Measurements from ENCODE around the gene MAPK8IP3. TPM values are rescaled to one million over a fixed set of nuclear protein-coding genes. Genes with fewer than 3 reads are reported as not detected.
A peak's percentile ranks its signal among the peaks of the same experiment; 100 is the strongest.

MAPK8IP3 gene
- total RNA-seq, 1 donor from 2014 or later: 201 TPM

- peaks cover 7% of the 10 kb centered on the region for H3K36me3 Mint-ChIP-seq (ENCODE audit: low read depth)
- POLR2A ChIA-PET: interaction anchor here (1.0 to 1.2 kb wide), 2 partner anchors 9 to 472 kb away, joined by 3 read pairs; partner anchors contain the start of gene NME3
- no peak for DNase-seq
- H3K4me3 Mint-ChIP-seq: peak overlapping the region; percentile 83
- ATAC-seq (ENCODE audit: low read depth): no peak
- H3K9me3 Mint-ChIP-seq: no peaks in the 10 kb centered on the region
- CTCF ChIA-PET: no interaction called here
- intact Hi-C loops (cut with micrococcal nuclease): loop anchor here (5.0 kb wide), 1 partner anchor 192 kb away; the partner anchor contains the start of gene TBL3
- TF ChIP-seq CTCF (IDR thresholded peaks at IDR 0.05): no peak
- no peaks in the 10 kb centered on the region for H3K27me3 Mint-ChIP-seq
- H3K27ac Mint-ChIP-seq: no peak overlapping the region
- peaks cover 24% of the 10 kb centered on the region for H3K4me1 Mint-ChIP-seq
These were observed 74.7 kb downstream of the MAPK8IP3 start for GRCh38 chr16:1780677-1781072.

GRCh38 chr16:1781254-1781653 is 75.3 kb downstream of the MAPK8IP3 start:
- intact Hi-C loops (cut with micrococcal nuclease): loop anchor here (5.0 kb wide), 1 partner anchor 191 kb away; the partner anchor contains the start of gene TBL3
- no peak for ATAC-seq (ENCODE audit: low read depth)
- H3K4me3 Mint-ChIP-seq: peak overlapping the region; percentile 83
- ChIA-PET POLR2A (interaction anchor here (3.7 kb wide), 1 partner anchor 9 kb away, joined by 88 read pairs; the partner anchor contains the start of genes EME2, MRPS34 and NME3), CTCF (interaction anchor here (1.7 to 2.1 kb wide), 2 partner anchors 8 to 11 kb away, joined by 6 to 15 read pairs; partner anchors contain the start of genes EME2 and MRPS34)
- peaks cover 11% of the 10 kb centered on the region for H3K36me3 Mint-ChIP-seq (ENCODE audit: low read depth)
- H3K27me3 Mint-ChIP-seq: no peaks in the 10 kb centered on the region
- no peak for TF ChIP-seq CTCF (IDR thresholded peaks at IDR 0.05)
- H3K9me3 Mint-ChIP-seq: no peaks in the 10 kb centered on the region
- peaks cover 24% of the 10 kb centered on the region for H3K4me1 Mint-ChIP-seq
- H3K27ac Mint-ChIP-seq: peak overlapping the region; percentile 79
- DNase-seq: no peak

GRCh38 chr16:1781758-1782407 is 75.9 kb downstream of the MAPK8IP3 start:
- Mint-ChIP-seq H3K4me1 (peaks cover 24% of the 10 kb centered on the region), H3K9me3 (no peaks in the 10 kb centered on the region), H3K36me3 (ENCODE audit: low read depth) (peaks cover 10% of the 10 kb centered on the region), H3K4me3 (peak overlapping the region; percentile 84), H3K27ac (peak overlapping the region; percentile 79), H3K27me3 (no peaks in the 10 kb centered on the region)
- ChIA-PET CTCF (interaction anchor here (0.6 to 2.1 kb wide), 5 partner anchors 9 to 418 kb away, joined by 3 to 15 read pairs (median 6); partner anchors contain the start of genes EME2, MAPK8IP3 and MRPS34), POLR2A (interaction anchor here (0.8 to 3.7 kb wide), 14 partner anchors 9 to 1092 kb away, joined by 3 to 88 read pairs (median 8); partner anchors contain the start of genes EME2, FAHD1, HAGH and JPT2)
- no peak for TF ChIP-seq CTCF (IDR thresholded peaks at IDR 0.05)
- intact Hi-C loops (cut with micrococcal nuclease): loop anchor here (1.0 to 5.0 kb wide), 10 partner anchors 9 to 971 kb away; partner anchors contain the start of genes HAGH, MAPK8IP3, MRPS34 and MSRB1
- no peak for DNase-seq
- no peak for ATAC-seq (ENCODE audit: low read depth)

- peak within 1 kb of the TSS; percentile 89 for H3K4me3 Mint-ChIP-seq
- DNase-seq: peak; percentile 91
- H3K9me3 Mint-ChIP-seq: no peaks in the 10 kb centered on the region
- peak within 1 kb of the TSS; percentile 87 for H3K27ac Mint-ChIP-seq
- peak; percentile 88 for ATAC-seq (ENCODE audit: low read depth)
- intact Hi-C loops (cut with micrococcal nuclease): loop anchor here (1.0 to 5.0 kb wide), 10 partner anchors 9 to 970 kb away; partner anchors contain the start of genes HAGH, MAPK8IP3, MRPS34 and MSRB1
- H3K27me3 Mint-ChIP-seq: no peaks in the 10 kb centered on the region
- no peak for TF ChIP-seq CTCF (IDR thresholded peaks at IDR 0.05)
- ChIA-PET POLR2A (interaction anchor here (0.5 to 3.7 kb wide), 20 partner anchors 9 to 1380 kb away, joined by 3 to 88 read pairs (median 4); partner anchors contain the start of genes EME2, FAHD1, HAGH and JPT2), CTCF (interaction anchor here (0.6 to 2.1 kb wide), 6 partner anchors 10 to 419 kb away, joined by 3 to 15 read pairs (median 6); partner anchors contain the start of genes EME2, FAHD1, HAGH and MAPK8IP3)
- H3K4me1 Mint-ChIP-seq: peaks cover 24% of the 10 kb centered on the region
- H3K36me3 Mint-ChIP-seq (ENCODE audit: low read depth): peaks cover 14% of the 10 kb centered on the region
These were observed 76.6 kb downstream of the MAPK8IP3 start, which contains the start of the genes NUBP2 and SPSB3 for GRCh38 chr16:1782408-1783264. Gene NUBP2 (plus strand): TSS chr16:1782960. CDS start chr16:1783021, 61 bp downstream. Gene SPSB3 (minus strand): TSS chr16:1782571. CDS start chr16:1781483, 1,088 bp downstream.

Data from activated B cell treated with CpG ODN at 0.5 μM for 24 hours (primary cell).